NB4 (cell line): Measurements from ENCODE around the gene MND1.

ENCODE experiments used
- MAX ChIP-seq: IDR thresholded peaks from 2 replicates; pipeline ENCODE4 v1.6.1; 2011; ENCODE audit warnings: low read depth, low read length
- MYC ChIP-seq: IDR thresholded peaks from 2 replicates; pipeline ENCODE4 v1.6.1; 2011; ENCODE audit warnings: low read depth, low read length
- POLR2A ChIP-seq: IDR thresholded peaks from 2 replicates; pipeline ENCODE4 v1.6.1; 2011; ENCODE audit warnings: mild to moderate bottlenecking; ENCODE audit not compliant: insufficient read length; ENCODE audit errors: extremely low read depth
- TF ChIP-seq, protein P1 (sequence below): IDR thresholded peaks from one replicate; pipeline ENCODE4 v1.5.1; 2012; ENCODE audit warnings: low read depth, low read length

- TF ChIP-seq, protein P1, sequence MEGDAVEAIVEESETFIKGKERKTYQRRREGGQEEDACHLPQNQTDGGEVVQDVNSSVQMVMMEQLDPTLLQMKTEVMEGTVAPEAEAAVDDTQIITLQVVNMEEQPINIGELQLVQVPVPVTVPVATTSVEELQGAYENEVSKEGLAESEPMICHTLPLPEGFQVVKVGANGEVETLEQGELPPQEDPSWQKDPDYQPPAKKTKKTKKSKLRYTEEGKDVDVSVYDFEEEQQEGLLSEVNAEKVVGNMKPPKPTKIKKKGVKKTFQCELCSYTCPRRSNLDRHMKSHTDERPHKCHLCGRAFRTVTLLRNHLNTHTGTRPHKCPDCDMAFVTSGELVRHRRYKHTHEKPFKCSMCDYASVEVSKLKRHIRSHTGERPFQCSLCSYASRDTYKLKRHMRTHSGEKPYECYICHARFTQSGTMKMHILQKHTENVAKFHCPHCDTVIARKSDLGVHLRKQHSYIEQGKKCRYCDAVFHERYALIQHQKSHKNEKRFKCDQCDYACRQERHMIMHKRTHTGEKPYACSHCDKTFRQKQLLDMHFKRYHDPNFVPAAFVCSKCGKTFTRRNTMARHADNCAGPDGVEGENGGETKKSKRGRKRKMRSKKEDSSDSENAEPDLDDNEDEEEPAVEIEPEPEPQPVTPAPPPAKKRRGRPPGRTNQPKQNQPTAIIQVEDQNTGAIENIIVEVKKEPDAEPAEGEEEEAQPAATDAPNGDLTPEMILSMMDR = peak; percentile 64
- TF ChIP-seq POLR2A (no peak), MYC (no peak), MAX (no peak)
Measured at GRCh38 chr4:153318696-153319320, 25.7 kb upstream of the MND1 start.
